MCF 10A (cell line): ENCODE measurements around the gene ZNRF4. TPM values are rescaled to one million over a fixed set of nuclear protein-coding genes. Genes with fewer than 3 reads are reported as not detected.

ENCODE experiments used
- BruUV-seq: library from RNA; stranded (reverse); fragments of 400-500 nt; replicated peaks from 2 replicates; lab custom pipeline; 2021; lab: Mats Ljungman, UMichigan
- CTCF ChIA-PET: fragments of 300-600 bp; sonication (Branson Sonifier 250); formaldehyde crosslinking; extraction: SDS; loops from one replicate; lab custom pipeline; 2021; ENCODE audit warnings: antibody characterized with exemption, inconsistent platforms; lab: Yijun Ruan, JAX
- POLR2A ChIA-PET: fragments of 300-600, 350-650 bp; sonication (Branson Sonifier 250); formaldehyde crosslinking; extraction: SDS; loops from one replicate; lab custom pipeline; 2020; ENCODE audit warnings: antibody characterized with exemption, inconsistent platforms; lab: Yijun Ruan, JAX
- DNase-seq: peaks from one replicate; pipeline ENCODE4 v3.0.0-alpha.2; 2018; ENCODE audit not compliant: unreplicated experiment
- H3K27ac Mint-ChIP-seq: one replicate; pipeline ENCODE4 v1.8.0; 2022; ENCODE audit warnings: mild to moderate bottlenecking, low read depth, mixed read lengths; ENCODE audit not compliant: unreplicated experiment
- H3K27me3 Mint-ChIP-seq: one replicate; pipeline ENCODE4 v1.8.0; 2022; ENCODE audit warnings: mixed read lengths; ENCODE audit not compliant: insufficient read depth, unreplicated experiment
- H3K36me3 Mint-ChIP-seq: one replicate; pipeline ENCODE4 v1.8.0; 2022; ENCODE audit warnings: mild to moderate bottlenecking, moderate library complexity, mixed read lengths; ENCODE audit not compliant: insufficient read depth, unreplicated experiment
- H3K4me1 Mint-ChIP-seq: one replicate; pipeline ENCODE4 v1.8.0; 2022; ENCODE audit warnings: mixed read lengths; ENCODE audit not compliant: insufficient read depth, unreplicated experiment
- H3K4me3 Mint-ChIP-seq: one replicate; pipeline ENCODE4 v1.8.0; 2022; ENCODE audit warnings: mild to moderate bottlenecking, moderate library complexity, mixed read lengths; ENCODE audit not compliant: unreplicated experiment
- H3K9me3 Mint-ChIP-seq: one replicate; pipeline ENCODE4 v1.8.0; 2022; ENCODE audit warnings: mixed read lengths; ENCODE audit not compliant: unreplicated experiment
- intact Hi-C: fragments of 100-400 bp; cut with micrococcal nuclease; formaldehyde crosslinking; loops from 2 replicates; pipeline ENCODE4 v1.14.1; 2022
- total RNA-seq: library from RNA; stranded (reverse); gene quantifications from 2 replicates; pipeline ENCODE4 v1.2.3, GENCODE V29; 2022
- TF ChIP-seq, protein P1 (sequence below): fragments of 200-600 bp; IDR thresholded peaks from one replicate; pipeline ENCODE4 v1.8.0; 2022; ENCODE audit warnings: antibody characterized with exemption, mild to moderate bottlenecking; ENCODE audit not compliant: unreplicated experiment

Gene ZNRF4
- total RNA-seq, 1 experiment from 2014 or later = not detected

DNA sequence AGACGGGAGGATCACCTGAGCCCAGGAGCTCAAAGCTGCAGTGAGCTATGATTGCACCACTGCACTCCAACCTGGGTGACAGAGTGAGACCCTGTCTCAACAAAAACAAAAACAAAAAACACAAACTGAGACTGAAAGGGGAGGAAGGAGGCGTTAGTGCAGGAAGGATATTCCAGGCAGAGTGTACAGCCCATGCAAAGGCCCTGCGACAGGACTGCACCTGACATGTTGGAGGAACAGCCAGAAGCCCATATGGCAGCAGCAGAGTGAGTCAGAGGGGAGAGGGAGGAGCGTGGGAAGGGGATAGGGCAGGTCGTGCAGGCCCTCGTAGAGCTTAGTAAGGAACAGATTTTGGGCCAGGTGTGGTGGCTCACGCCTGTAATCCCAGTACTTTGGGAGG lies 3.2 kb downstream of the ZNRF4 start:
- H3K27me3 Mint-ChIP-seq = peaks cover 22% of the 10 kb centered on the region
- TF ChIP-seq, protein P1, sequence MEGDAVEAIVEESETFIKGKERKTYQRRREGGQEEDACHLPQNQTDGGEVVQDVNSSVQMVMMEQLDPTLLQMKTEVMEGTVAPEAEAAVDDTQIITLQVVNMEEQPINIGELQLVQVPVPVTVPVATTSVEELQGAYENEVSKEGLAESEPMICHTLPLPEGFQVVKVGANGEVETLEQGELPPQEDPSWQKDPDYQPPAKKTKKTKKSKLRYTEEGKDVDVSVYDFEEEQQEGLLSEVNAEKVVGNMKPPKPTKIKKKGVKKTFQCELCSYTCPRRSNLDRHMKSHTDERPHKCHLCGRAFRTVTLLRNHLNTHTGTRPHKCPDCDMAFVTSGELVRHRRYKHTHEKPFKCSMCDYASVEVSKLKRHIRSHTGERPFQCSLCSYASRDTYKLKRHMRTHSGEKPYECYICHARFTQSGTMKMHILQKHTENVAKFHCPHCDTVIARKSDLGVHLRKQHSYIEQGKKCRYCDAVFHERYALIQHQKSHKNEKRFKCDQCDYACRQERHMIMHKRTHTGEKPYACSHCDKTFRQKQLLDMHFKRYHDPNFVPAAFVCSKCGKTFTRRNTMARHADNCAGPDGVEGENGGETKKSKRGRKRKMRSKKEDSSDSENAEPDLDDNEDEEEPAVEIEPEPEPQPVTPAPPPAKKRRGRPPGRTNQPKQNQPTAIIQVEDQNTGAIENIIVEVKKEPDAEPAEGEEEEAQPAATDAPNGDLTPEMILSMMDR = no peak
- intact Hi-C loops = no loop called here

DNA sequence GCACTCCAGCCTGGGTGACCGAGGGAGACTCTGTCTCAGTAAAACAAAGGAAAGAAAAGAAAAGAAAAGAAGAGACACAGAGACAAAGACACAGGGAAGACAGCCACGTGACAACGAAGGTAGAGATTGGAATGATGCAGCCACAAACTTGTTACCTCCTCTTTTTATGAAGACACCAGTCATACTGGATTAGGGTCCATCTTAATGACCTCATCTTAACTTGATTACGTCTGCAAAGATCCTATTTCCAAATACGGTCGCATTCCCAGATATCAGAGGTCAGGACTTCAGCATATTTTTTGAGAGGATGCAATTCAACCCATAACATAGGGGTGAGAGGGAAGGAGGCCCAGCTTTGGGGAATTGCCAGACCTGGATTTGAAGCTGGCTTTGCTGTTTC lies 4.1 kb downstream of the ZNRF4 start:
- ChIA-PET POLR2A (no interaction called here), CTCF (interaction anchor here (0.6 kb wide), 1 partner anchor 331 kb away, joined by 3 read pairs; no protein-coding TSS in a partner anchor)
- Mint-ChIP-seq H3K4me1 (no peaks in the 10 kb centered on the region), H3K9me3 (no peaks in the 10 kb centered on the region), H3K4me3 (no peak overlapping the region), H3K27me3 (peaks cover 32% of the 10 kb centered on the region), H3K27ac (no peak overlapping the region), H3K36me3 (no peaks in the 10 kb centered on the region)
- TF ChIP-seq, protein P1 = no peak
- intact Hi-C loops = no loop called here
- BruUV-seq = no TSS peak
- no peak for DNase-seq

More for the DNA sequence above, 3.2 kb downstream of the ZNRF4 start:
- Mint-ChIP-seq H3K27ac (no peak overlapping the region), H3K4me3 (no peak overlapping the region), H3K9me3 (no peaks in the 10 kb centered on the region), H3K4me1 (no peaks in the 10 kb centered on the region), H3K36me3 (no peaks in the 10 kb centered on the region)
- BruUV-seq = no TSS peak
- DNase-seq = no peak
- POLR2A ChIA-PET = no interaction called here
- CTCF ChIA-PET = no interaction called here

DNA sequence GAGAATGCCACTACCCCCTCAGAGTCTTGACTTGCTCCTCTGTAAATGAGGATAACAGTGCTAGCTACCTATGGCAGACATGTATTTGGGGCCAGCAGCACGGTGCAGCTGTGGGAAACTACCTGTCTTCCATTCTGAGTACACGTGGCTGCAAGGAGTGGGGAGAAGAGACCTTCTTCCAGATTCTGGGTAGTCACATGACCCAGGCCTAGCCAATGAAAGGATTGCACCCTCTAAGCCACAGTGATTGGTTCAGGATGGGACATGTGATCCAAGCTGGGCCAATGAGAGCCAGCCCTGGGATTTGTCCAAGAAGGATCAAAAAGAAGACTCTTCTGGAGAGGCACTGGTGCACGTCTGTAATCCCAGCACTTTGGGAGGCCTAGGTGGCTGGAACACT lies 5.5 kb downstream of the ZNRF4 start:
- no peak for DNase-seq
- H3K9me3 Mint-ChIP-seq = no peaks in the 10 kb centered on the region
- BruUV-seq = no TSS peak
- POLR2A ChIA-PET = interaction anchor here (0.6 kb wide), 1 partner anchor 18 kb away, joined by 3 read pairs; no protein-coding TSS in a partner anchor
- TF ChIP-seq, protein P1 = no peak
- intact Hi-C loops = no loop called here
- peaks cover 46% of the 10 kb centered on the region for H3K27me3 Mint-ChIP-seq
- no peaks in the 10 kb centered on the region for H3K36me3 Mint-ChIP-seq
- no peak overlapping the region for H3K27ac Mint-ChIP-seq
- CTCF ChIA-PET = no interaction called here
- H3K4me3 Mint-ChIP-seq = no peak overlapping the region
- H3K4me1 Mint-ChIP-seq = no peaks in the 10 kb centered on the region

DNA sequence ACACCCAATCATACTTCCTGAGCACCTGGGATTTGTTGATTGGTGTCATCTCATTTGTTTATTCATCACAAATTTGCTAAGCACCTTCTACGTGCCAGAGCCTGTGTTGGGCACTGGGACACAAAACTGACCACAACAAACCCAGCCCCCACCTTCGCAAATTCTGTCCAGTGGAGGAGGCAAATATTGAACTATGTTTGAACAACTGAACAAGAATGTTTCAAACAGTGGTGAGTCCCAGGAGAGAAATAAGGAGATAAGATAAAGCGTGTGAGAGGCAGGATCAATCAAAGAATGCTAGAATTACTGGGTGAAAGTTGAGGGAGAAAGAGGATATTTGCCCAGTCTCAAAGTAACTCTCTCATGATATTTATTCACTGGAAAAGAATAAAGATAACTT lies 8.7 kb downstream of the ZNRF4 start:
- Mint-ChIP-seq H3K4me3 (no peak overlapping the region), H3K27ac (no peak overlapping the region), H3K9me3 (no peaks in the 10 kb centered on the region), H3K4me1 (peaks cover 9% of the 10 kb centered on the region), H3K36me3 (no peaks in the 10 kb centered on the region), H3K27me3 (peaks cover 35% of the 10 kb centered on the region)
- DNase-seq = no peak
- ChIA-PET POLR2A (no interaction called here), CTCF (no interaction called here)
- intact Hi-C loops = no loop called here
- TF ChIP-seq, protein P1 = no peak
- BruUV-seq = no TSS peak
